Stimulated activated CD4-positive, alpha-beta T cell treated with anti-CD3 and anti-CD28 coated beads, Interleukin-12 subunit alpha, Interleukin-12 subunit beta, amount 100 ng/mL, for 48 hours (primary cell): ENCODE measurements around the gene RABGAP1L.
"Not testable (repeated sequence)": the region's sequence is repeated elsewhere in the genome, so short reads cannot be mapped to it uniquely, and the experiment has no call there.

ENCODE experiments used
- DNase-seq, 3 donors: peaks; one replicate each; pipeline ENCODE4 v3.0.0-alpha.2; 2020; ENCODE audit warnings: low read depth in 2 of 3, low spot score in 1 of 3

The RABGAP1L gene

GRCh38 chr1:174701565-174701964, 542.2 kb downstream of the RABGAP1L start:
- no peak for DNase-seq

GRCh38 chr1:174702011-174702410, 542.7 kb downstream of the RABGAP1L start:
- DNase-seq = no peak

GRCh38 chr1:174703309-174703708, 544.0 kb downstream of the RABGAP1L start:
- no peak for DNase-seq

GRCh38 chr1:174704300-174704699, 545.0 kb downstream of the RABGAP1L start:
- no peak for DNase-seq

GRCh38 chr1:174710868-174711845, 551.8 kb downstream of the RABGAP1L start:
- no peak for DNase-seq

- not testable (repeated sequence) for DNase-seq
These were observed 552.5 kb downstream of the RABGAP1L start for GRCh38 chr1:174711848-174712247.

- DNase-seq = no peak
These were observed 553.2 kb downstream of the RABGAP1L start for GRCh38 chr1:174712541-174712940.

- DNase-seq = no peak
These were observed 554.5 kb downstream of the RABGAP1L start for GRCh38 chr1:174713796-174714195.

GRCh38 chr1:174719194-174719593, 559.9 kb downstream of the RABGAP1L start:
- DNase-seq = no peak

- DNase-seq = no peak
These were observed 561.3 kb downstream of the RABGAP1L start for GRCh38 chr1:174720618-174721017.

- DNase-seq = no peak
These were observed 561.9 kb downstream of the RABGAP1L start for GRCh38 chr1:174721246-174721645.

GRCh38 chr1:174723816-174724215, 564.5 kb downstream of the RABGAP1L start:
- DNase-seq = no peak

- no peak for DNase-seq
These were observed 564.9 kb downstream of the RABGAP1L start for GRCh38 chr1:174724219-174724618.

- no peak for DNase-seq
These were observed 567.0 kb downstream of the RABGAP1L start for GRCh38 chr1:174726167-174726879.

- DNase-seq = no peak
These were observed 567.7 kb downstream of the RABGAP1L start for GRCh38 chr1:174726880-174727585.

GRCh38 chr1:174734270-174734669, 575.0 kb downstream of the RABGAP1L start:
- no peak for DNase-seq

GRCh38 chr1:174736831-174737230, 577.5 kb downstream of the RABGAP1L start:
- DNase-seq = no peak

GRCh38 chr1:174740249-174740968, 581.1 kb downstream of the RABGAP1L start:
- DNase-seq = no peak

GRCh38 chr1:174742805-174743653, 583.7 kb downstream of the RABGAP1L start:
- no peak for DNase-seq
